ENCODE results near the gene AUTS2.

The AUTS2 gene

GRCh38 chr7:70306173-70306572 is 707.9 kb downstream of the AUTS2 start:
- TF ChIP-seq CTCF (IDR thresholded peaks at IDR 0.05; ENCODE audit: insufficient read depth, low read length, missing control alignments), result no peak
- no peak overlapping the region for H3K4me3 ChIP-seq (ENCODE audit: low read depth, low read length)
- ChIA-PET CTCF (no interaction called here), POLR2A (no interaction called here)
- DNase-seq (ENCODE audit: low read depth, low spot score), result no peak

- POLR2A ChIA-PET, result no interaction called here
- H3K4me3 ChIP-seq (ENCODE audit: low read depth, low read length), result no peak overlapping the region
- TF ChIP-seq CTCF (IDR thresholded peaks at IDR 0.05; ENCODE audit: insufficient read depth, low read length, missing control alignments), result no peak
- CTCF ChIA-PET, result no interaction called here
- DNase-seq (ENCODE audit: low read depth, low spot score), result no peak
These were observed 709.4 kb downstream of the AUTS2 start for GRCh38 chr7:70307544-70308106.

GRCh38 chr7:70312336-70312735 is 714.1 kb downstream of the AUTS2 start:
- no peak for TF ChIP-seq CTCF (IDR thresholded peaks at IDR 0.05; ENCODE audit: insufficient read depth, low read length, missing control alignments)
- POLR2A ChIA-PET, result interaction anchor here (1.2 kb wide), 1 partner anchor 459 kb away, joined by 3 read pairs; no protein-coding TSS in a partner anchor
- H3K4me3 ChIP-seq (ENCODE audit: low read depth, low read length), result no peak overlapping the region
- DNase-seq (ENCODE audit: low read depth, low spot score), result no peak
- CTCF ChIA-PET, result no interaction called here

- no peak for TF ChIP-seq CTCF (IDR thresholded peaks at IDR 0.05; ENCODE audit: insufficient read depth, low read length, missing control alignments)
- CTCF ChIA-PET, result no interaction called here
- no peak for DNase-seq (ENCODE audit: low read depth, low spot score)
- no peak overlapping the region for H3K4me3 ChIP-seq (ENCODE audit: low read depth, low read length)
- POLR2A ChIA-PET, result no interaction called here
These were observed 715.0 kb downstream of the AUTS2 start for GRCh38 chr7:70313271-70313670.

GRCh38 chr7:70313687-70314086 is 715.4 kb downstream of the AUTS2 start:
- DNase-seq (ENCODE audit: low read depth, low spot score), result no peak
- H3K4me3 ChIP-seq (ENCODE audit: low read depth, low read length), result no peak overlapping the region
- POLR2A ChIA-PET, result no interaction called here
- TF ChIP-seq CTCF (IDR thresholded peaks at IDR 0.05; ENCODE audit: insufficient read depth, low read length, missing control alignments), result no peak
- CTCF ChIA-PET, result no interaction called here

- ChIA-PET POLR2A (no interaction called here), CTCF (interaction anchor here (2.5 kb wide), 1 partner anchor 384 kb away, joined by 6 read pairs; no protein-coding TSS in a partner anchor)
- no peak overlapping the region for H3K4me3 ChIP-seq (ENCODE audit: low read depth, low read length)
- TF ChIP-seq CTCF (IDR thresholded peaks at IDR 0.05; ENCODE audit: insufficient read depth, low read length, missing control alignments), result no peak
- no peak for DNase-seq (ENCODE audit: low read depth, low spot score)
These were observed 715.9 kb downstream of the AUTS2 start for GRCh38 chr7:70314221-70314620.
